Panc1 (cell line): Measurements from ENCODE around the gene TMEM134. TPM values are rescaled to one million over a fixed set of nuclear protein-coding genes. Genes with fewer than 3 reads are reported as not detected.

Experiments used
- ATAC-seq: fragments of 200-7000 bp; cut with Tn5 transposase; 2 replicates; pipeline ENCODE4 v1.9.1; 2020; ENCODE audit warnings: mild to moderate bottlenecking, moderate library complexity
- BruUV-seq: library from RNA; stranded (reverse); fragments of 400-500 nt; replicated peaks from 2 replicates; lab custom pipeline; 2021; lab: Mats Ljungman, UMichigan
- CTCF ChIA-PET: fragments of 300-600 bp; sonication (Branson Sonifier 250); formaldehyde crosslinking; loops from one replicate; lab custom pipeline; 2022; ENCODE audit warnings: antibody characterized with exemption; lab: Charles Lee
- POLR2A ChIA-PET: fragments of 300-600 bp; sonication (Branson Sonifier 250); formaldehyde crosslinking; loops from one replicate; lab custom pipeline; 2022; ENCODE audit warnings: antibody characterized with exemption; lab: Charles Lee
- DNase-seq: peaks from one replicate; pipeline ENCODE4 v3.0.0-alpha.2; 2010; ENCODE audit warnings: low read depth, low spot score
- H3K27ac ChIP-seq: 2 replicates; pipeline ENCODE4 v1.5.1; 2011; ENCODE audit warnings: mild to moderate bottlenecking, low read length, inconsistent platforms
- H3K27me3 ChIP-seq: fragments of 200-500 bp; sonication (Bioruptor generic); 2 replicates; pipeline ENCODE4 v1.6.0; 2014; ENCODE audit warnings: low read length, inconsistent platforms; ENCODE audit not compliant: control insufficient read depth, insufficient read depth
- H3K36me3 ChIP-seq: fragments of 200-500 bp; sonication (Bioruptor generic); 2 replicates; pipeline ENCODE4 v1.5.1; 2014; ENCODE audit warnings: inconsistent platforms, mild to moderate bottlenecking, low read length, moderate library complexity; ENCODE audit not compliant: control insufficient read depth, insufficient read depth
- H3K4me1 ChIP-seq: 2 replicates; pipeline ENCODE4 v1.5.1; 2011; ENCODE audit warnings: inconsistent platforms, mild to moderate bottlenecking, low read length, moderate library complexity; ENCODE audit not compliant: control insufficient read depth, insufficient read depth
- H3K4me3 ChIP-seq, 2 experiments: 2 replicates each; pipeline ENCODE4 v1.5.1; 2011 to 2012; ENCODE audit warnings: low read depth in 2 of 2, low read length in 2 of 2, mild to moderate bottlenecking in 2 of 2, inconsistent platforms in 1 of 2, moderate library complexity in 1 of 2
- H3K9me3 ChIP-seq: fragments of 200-500 bp; sonication (Bioruptor generic); 2 replicates; pipeline ENCODE4 v1.5.1; 2014; ENCODE audit warnings: low read depth, mild to moderate bottlenecking, inconsistent platforms, low read length, moderate library complexity; ENCODE audit not compliant: control insufficient read depth, insufficient read depth
- CTCF ChIP-seq: fragments of 450-650 bp; IDR thresholded peaks from 2 replicates; pipeline ENCODE4 v1.5.1; 2017; ENCODE audit warnings: mild to moderate bottlenecking
- POLR2AphosphoS5 ChIP-seq: IDR thresholded peaks from 2 replicates; pipeline ENCODE4 v1.6.1; 2012; ENCODE audit warnings: mild to moderate bottlenecking, low read depth, low read length, moderate library complexity
- SIN3A ChIP-seq: IDR thresholded peaks from 2 replicates; pipeline ENCODE4 v1.6.1; 2012; ENCODE audit warnings: low read depth, mild to moderate bottlenecking, low read length, moderate library complexity, borderline replicate concordance; ENCODE audit not compliant: insufficient read depth
- TCF7L2 ChIP-seq: IDR thresholded peaks from 2 replicates; pipeline ENCODE4 v1.6.1; 2011; ENCODE audit warnings: mild to moderate bottlenecking, low read depth, low read length, inconsistent platforms
- in situ Hi-C: cut with HindIII; loops from 2 replicates; pipeline ENCODE4 v1.10.0; 2016; ENCODE audit warnings: low sequenced_read_pairs, low pct_unique_long_range_greater_than_20kb
- intact Hi-C: fragments of 100-400 bp; cut with micrococcal nuclease; formaldehyde crosslinking; loops from one replicate; pipeline ENCODE4 v1.10.0; 2022; ENCODE audit not compliant: unreplicated experiment
- total RNA-seq: library from RNA; stranded (reverse); gene quantifications from one replicate; pipeline ENCODE4 v1.2.1, GENCODE V29; 2021; ENCODE audit not compliant: unreplicated experiment
- TF ChIP-seq, protein P1 (sequence below), 2 experiments: IDR thresholded peaks; 2 replicates each; pipeline ENCODE4 v1.6.1; 2011 to 2012; ENCODE audit warnings: low read depth in 2 of 2, control low read depth in 1 of 2, low read length in 1 of 2, mild to moderate bottlenecking in 1 of 2, moderate library complexity in 1 of 2; ENCODE audit not compliant: insufficient read depth in 1 of 2

Gene TMEM134
- total RNA-seq, 1 experiment from 2014 or later = 65.0 TPM

GRCh38 chr11:67417425-67417824 is 51.6 kb downstream of the TMEM134 start:
- no peaks in the 10 kb centered on the region for H3K27me3 ChIP-seq
- ChIA-PET POLR2A (interaction anchor here (1.9 kb wide), 1 partner anchor 16 kb away, joined by 6 read pairs; the partner anchor contains the start of gene PPP1CA), CTCF (interaction anchor here (0.6 kb wide), 1 partner anchor 60 kb away, joined by 3 read pairs; no protein-coding TSS in a partner anchor)
- TF ChIP-seq, protein P1, sequence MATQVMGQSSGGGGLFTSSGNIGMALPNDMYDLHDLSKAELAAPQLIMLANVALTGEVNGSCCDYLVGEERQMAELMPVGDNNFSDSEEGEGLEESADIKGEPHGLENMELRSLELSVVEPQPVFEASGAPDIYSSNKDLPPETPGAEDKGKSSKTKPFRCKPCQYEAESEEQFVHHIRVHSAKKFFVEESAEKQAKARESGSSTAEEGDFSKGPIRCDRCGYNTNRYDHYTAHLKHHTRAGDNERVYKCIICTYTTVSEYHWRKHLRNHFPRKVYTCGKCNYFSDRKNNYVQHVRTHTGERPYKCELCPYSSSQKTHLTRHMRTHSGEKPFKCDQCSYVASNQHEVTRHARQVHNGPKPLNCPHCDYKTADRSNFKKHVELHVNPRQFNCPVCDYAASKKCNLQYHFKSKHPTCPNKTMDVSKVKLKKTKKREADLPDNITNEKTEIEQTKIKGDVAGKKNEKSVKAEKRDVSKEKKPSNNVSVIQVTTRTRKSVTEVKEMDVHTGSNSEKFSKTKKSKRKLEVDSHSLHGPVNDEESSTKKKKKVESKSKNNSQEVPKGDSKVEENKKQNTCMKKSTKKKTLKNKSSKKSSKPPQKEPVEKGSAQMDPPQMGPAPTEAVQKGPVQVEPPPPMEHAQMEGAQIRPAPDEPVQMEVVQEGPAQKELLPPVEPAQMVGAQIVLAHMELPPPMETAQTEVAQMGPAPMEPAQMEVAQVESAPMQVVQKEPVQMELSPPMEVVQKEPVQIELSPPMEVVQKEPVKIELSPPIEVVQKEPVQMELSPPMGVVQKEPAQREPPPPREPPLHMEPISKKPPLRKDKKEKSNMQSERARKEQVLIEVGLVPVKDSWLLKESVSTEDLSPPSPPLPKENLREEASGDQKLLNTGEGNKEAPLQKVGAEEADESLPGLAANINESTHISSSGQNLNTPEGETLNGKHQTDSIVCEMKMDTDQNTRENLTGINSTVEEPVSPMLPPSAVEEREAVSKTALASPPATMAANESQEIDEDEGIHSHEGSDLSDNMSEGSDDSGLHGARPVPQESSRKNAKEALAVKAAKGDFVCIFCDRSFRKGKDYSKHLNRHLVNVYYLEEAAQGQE (IDR thresholded peaks at IDR 0.05; ENCODE audit: insufficient read depth in 1 of 2, low read depth in 2 of 2, low read length in 1 of 2) = no peak
- TF ChIP-seq CTCF = no peak
- no peak for TF ChIP-seq TCF7L2
- no peak for TF ChIP-seq SIN3A
- no peak for TF ChIP-seq POLR2AphosphoS5
- no peaks in the 10 kb centered on the region for H3K36me3 ChIP-seq
- BruUV-seq = no TSS peak
- no peaks in the 10 kb centered on the region for H3K9me3 ChIP-seq
- H3K4me3 ChIP-seq = no peak overlapping the region
- ATAC-seq = no peak
- in situ Hi-C loops (no loop called here), intact Hi-C loops (no loop called here)
- DNase-seq = no peak
- H3K27ac ChIP-seq = peak overlapping the region; percentile 44; the same call in 1 of the 2 replicates
- H3K4me1 ChIP-seq = peaks cover 56% of the 10 kb centered on the region

DNA sequence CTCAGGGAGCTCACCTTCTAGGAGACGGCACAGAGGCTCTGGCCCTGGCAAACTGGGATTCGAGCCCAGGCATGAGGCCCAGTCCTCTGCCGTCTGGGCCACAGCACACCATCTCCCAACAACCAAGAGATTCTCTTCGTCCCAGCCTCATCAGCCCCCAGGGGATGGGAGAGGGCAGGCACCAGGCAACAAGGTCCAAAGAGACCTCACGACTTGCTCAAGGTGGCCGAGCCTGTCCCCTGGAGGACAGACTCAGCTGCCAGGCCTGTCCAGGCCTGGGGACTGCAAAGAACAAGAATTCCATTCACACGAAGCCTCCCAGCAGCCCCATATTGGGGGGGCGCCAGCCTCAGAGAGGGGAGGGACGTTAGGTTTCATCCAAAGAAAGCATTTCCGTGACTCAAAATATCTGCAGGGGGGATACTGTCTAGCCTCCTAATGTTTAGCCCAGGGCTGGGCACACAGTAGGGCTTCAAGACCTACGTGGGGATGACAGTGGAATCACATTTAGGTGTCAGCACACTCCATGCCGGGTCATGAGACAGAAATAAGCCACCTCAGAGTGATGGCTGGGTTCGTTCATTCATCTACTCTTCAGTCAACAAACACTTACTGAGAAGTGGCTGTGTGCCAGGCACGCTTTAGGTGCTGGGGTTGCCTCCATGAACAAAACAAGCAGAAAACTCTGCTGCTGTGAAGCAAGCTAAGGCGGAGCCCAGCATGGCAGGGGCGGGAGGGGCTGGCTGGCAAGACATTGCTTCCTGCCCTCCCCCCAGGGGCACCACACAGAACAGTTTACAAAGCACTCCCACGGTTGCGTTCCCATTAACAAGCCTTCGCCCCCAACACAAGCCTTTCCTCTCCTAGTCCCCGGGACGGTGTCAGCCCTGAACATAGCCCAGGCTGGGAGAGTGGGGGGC is 52.4 kb downstream of the TMEM134 start:
- in situ Hi-C loops = no loop called here
- POLR2A ChIA-PET = interaction anchor here (1.9 kb wide), 1 partner anchor 15 kb away, joined by 6 read pairs; the partner anchor contains the start of gene PPP1CA
- intact Hi-C loops = no loop called here

More for the DNA sequence above, 52.4 kb downstream of the TMEM134 start:
- no peak for TF ChIP-seq POLR2AphosphoS5
- ATAC-seq = no peak
- Histone ChIP-seq H3K27ac (peak overlapping the region; percentile 54; the same call in 1 of the 2 replicates), H3K9me3 (no peaks in the 10 kb centered on the region), H3K4me1 (peaks cover 56% of the 10 kb centered on the region), H3K4me3 (no peak overlapping the region), H3K36me3 (no peaks in the 10 kb centered on the region), H3K27me3 (no peaks in the 10 kb centered on the region)
- CTCF ChIA-PET = interaction anchor here (0.6 kb wide), 1 partner anchor 59 kb away, joined by 3 read pairs; no protein-coding TSS in a partner anchor
- DNase-seq = no peak
- TSS peak; percentile 31 for BruUV-seq
